ENCODE results near the gene CIBAR2.

The CIBAR2 gene

GRCh38 chr16:85101956-85102630 is 10.2 kb downstream of the CIBAR2 start:
- H3K4me3 ChIP-seq (replicated peaks; ENCODE audit: insufficient read depth, low read length): no peak overlapping the region
- H3K27me3 ChIP-seq (ENCODE audit: insufficient read depth, poor library complexity, severe bottlenecking): no peaks in the 10 kb centered on the region
- no peak for TF ChIP-seq CTCF (IDR thresholded peaks at IDR 0.05; ENCODE audit: insufficient read depth, low read length)
- TF ChIP-seq SPI1 (IDR thresholded peaks at IDR 0.05; ENCODE audit: borderline replicate concordance, low read depth): no peak
- no peak for TF ChIP-seq POLR2AphosphoS5 (IDR thresholded peaks at IDR 0.05; ENCODE audit: low read depth)
- TF ChIP-seq REST (IDR thresholded peaks at IDR 0.05; ENCODE audit: insufficient replicate concordance, low read depth): no peak
- TF ChIP-seq GABPA (IDR thresholded peaks at IDR 0.05; ENCODE audit: low read depth): no peak
- DNase-seq (ENCODE audit: low read depth in 1 of 2, low spot score in 1 of 2): no peak
- H3K27ac ChIP-seq (replicated peaks): no peak overlapping the region

- TF ChIP-seq CTCF (IDR thresholded peaks at IDR 0.05; ENCODE audit: insufficient read depth, low read length) (no peak), POLR2AphosphoS5 (IDR thresholded peaks at IDR 0.05; ENCODE audit: low read depth) (no peak), REST (IDR thresholded peaks at IDR 0.05; ENCODE audit: insufficient replicate concordance, low read depth) (no peak), GABPA (IDR thresholded peaks at IDR 0.05; ENCODE audit: low read depth) (no peak), SPI1 (IDR thresholded peaks at IDR 0.05; ENCODE audit: borderline replicate concordance, low read depth) (no peak)
- Histone ChIP-seq H3K27ac (replicated peaks) (no peak overlapping the region), H3K4me3 (replicated peaks; ENCODE audit: insufficient read depth, low read length) (no peak overlapping the region), H3K27me3 (ENCODE audit: insufficient read depth, poor library complexity, severe bottlenecking) (no peaks in the 10 kb centered on the region)
- DNase-seq (ENCODE audit: low read depth in 1 of 2, low spot score in 1 of 2): no peak
Observed at GRCh38 chr16:85100265-85100664, 12.0 kb downstream of the CIBAR2 start.

GRCh38 chr16:85098565-85098964 is 13.7 kb downstream of the CIBAR2 start:
- H3K27me3 ChIP-seq (ENCODE audit: insufficient read depth, poor library complexity, severe bottlenecking): no peaks in the 10 kb centered on the region
- no peak overlapping the region for H3K4me3 ChIP-seq (replicated peaks; ENCODE audit: insufficient read depth, low read length)
- no peak overlapping the region for H3K27ac ChIP-seq (replicated peaks)
- TF ChIP-seq REST (IDR thresholded peaks at IDR 0.05; ENCODE audit: insufficient replicate concordance, low read depth): no peak
- no peak for TF ChIP-seq SPI1 (IDR thresholded peaks at IDR 0.05; ENCODE audit: borderline replicate concordance, low read depth)
- no peak for TF ChIP-seq POLR2AphosphoS5 (IDR thresholded peaks at IDR 0.05; ENCODE audit: low read depth)
- TF ChIP-seq GABPA (IDR thresholded peaks at IDR 0.05; ENCODE audit: low read depth): no peak
- TF ChIP-seq CTCF (IDR thresholded peaks at IDR 0.05; ENCODE audit: insufficient read depth, low read length): no peak
- DNase-seq (ENCODE audit: low read depth in 1 of 2, low spot score in 1 of 2): no peak

Measured in HL-60 (cell line).